ENCODE results near the gene PLA2G2D. TPM values are rescaled to one million over a fixed set of nuclear protein-coding genes. Genes with fewer than 3 reads are reported as not detected.

The PLA2G2D gene
- total and polyA plus RNA-seq, 2 of the 13 experiments (the other 11 are each of a cell fraction or from before 2014, with no cell fraction given), result not detected

- TF ChIP-seq ATM (IDR thresholded peaks at IDR 0.05; ENCODE audit: borderline replicate concordance) (no peak), SMARCE1 (IDR thresholded peaks at IDR 0.05; ENCODE audit: borderline replicate concordance) (no peak), ZNF142 (CRISPR knock-in tag; IDR thresholded peaks at IDR 0.05) (no peak), KMT2A (CRISPR knock-in tag; IDR thresholded peaks at IDR 0.05) (no peak), ZNF788 (CRISPR knock-in tag; IDR thresholded peaks at IDR 0.05; ENCODE audit: borderline replicate concordance) (no peak), ATF7 (IDR thresholded peaks at IDR 0.05) (no peak), ATF7 (CRISPR knock-in tag; IDR thresholded peaks at IDR 0.05) (no peak), RFXAP (CRISPR knock-in tag; IDR thresholded peaks at IDR 0.05; ENCODE audit: borderline replicate concordance) (no peak), FOSL2 (CRISPR knock-in tag; IDR thresholded peaks at IDR 0.05) (no peak)
- TF ChIP-seq, protein P1, sequence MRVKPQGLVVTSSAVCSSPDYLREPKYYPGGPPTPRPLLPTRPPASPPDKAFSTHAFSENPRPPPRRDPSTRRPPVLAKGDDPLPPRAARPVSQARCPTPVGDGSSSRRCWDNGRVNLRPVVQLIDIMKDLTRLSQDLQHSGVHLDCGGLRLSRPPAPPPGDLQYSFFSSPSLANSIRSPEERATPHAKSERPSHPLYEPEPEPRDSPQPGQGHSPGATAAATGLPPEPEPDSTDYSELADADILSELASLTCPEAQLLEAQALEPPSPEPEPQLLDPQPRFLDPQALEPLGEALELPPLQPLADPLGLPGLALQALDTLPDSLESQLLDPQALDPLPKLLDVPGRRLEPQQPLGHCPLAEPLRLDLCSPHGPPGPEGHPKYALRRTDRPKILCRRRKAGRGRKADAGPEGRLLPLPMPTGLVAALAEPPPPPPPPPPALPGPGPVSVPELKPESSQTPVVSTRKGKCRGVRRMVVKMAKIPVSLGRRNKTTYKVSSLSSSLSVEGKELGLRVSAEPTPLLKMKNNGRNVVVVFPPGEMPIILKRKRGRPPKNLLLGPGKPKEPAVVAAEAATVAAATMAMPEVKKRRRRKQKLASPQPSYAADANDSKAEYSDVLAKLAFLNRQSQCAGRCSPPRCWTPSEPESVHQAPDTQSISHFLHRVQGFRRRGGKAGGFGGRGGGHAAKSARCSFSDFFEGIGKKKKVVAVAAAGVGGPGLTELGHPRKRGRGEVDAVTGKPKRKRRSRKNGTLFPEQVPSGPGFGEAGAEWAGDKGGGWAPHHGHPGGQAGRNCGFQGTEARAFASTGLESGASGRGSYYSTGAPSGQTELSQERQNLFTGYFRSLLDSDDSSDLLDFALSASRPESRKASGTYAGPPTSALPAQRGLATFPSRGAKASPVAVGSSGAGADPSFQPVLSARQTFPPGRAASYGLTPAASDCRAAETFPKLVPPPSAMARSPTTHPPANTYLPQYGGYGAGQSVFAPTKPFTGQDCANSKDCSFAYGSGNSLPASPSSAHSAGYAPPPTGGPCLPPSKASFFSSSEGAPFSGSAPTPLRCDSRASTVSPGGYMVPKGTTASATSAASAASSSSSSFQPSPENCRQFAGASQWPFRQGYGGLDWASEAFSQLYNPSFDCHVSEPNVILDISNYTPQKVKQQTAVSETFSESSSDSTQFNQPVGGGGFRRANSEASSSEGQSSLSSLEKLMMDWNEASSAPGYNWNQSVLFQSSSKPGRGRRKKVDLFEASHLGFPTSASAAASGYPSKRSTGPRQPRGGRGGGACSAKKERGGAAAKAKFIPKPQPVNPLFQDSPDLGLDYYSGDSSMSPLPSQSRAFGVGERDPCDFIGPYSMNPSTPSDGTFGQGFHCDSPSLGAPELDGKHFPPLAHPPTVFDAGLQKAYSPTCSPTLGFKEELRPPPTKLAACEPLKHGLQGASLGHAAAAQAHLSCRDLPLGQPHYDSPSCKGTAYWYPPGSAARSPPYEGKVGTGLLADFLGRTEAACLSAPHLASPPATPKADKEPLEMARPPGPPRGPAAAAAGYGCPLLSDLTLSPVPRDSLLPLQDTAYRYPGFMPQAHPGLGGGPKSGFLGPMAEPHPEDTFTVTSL (CRISPR knock-in tag; IDR thresholded peaks at IDR 0.05; ENCODE audit: borderline replicate concordance), result no peak
- TF ChIP-seq, protein P2, sequence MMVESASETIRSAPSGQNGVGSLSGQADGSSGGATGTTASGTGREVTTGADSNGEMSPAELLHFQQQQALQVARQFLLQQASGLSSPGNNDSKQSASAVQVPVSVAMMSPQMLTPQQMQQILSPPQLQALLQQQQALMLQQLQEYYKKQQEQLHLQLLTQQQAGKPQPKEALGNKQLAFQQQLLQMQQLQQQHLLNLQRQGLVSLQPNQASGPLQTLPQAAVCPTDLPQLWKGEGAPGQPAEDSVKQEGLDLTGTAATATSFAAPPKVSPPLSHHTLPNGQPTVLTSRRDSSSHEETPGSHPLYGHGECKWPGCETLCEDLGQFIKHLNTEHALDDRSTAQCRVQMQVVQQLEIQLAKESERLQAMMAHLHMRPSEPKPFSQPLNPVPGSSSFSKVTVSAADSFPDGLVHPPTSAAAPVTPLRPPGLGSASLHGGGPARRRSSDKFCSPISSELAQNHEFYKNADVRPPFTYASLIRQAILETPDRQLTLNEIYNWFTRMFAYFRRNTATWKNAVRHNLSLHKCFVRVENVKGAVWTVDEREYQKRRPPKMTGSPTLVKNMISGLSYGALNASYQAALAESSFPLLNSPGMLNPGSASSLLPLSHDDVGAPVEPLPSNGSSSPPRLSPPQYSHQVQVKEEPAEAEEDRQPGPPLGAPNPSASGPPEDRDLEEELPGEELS (CRISPR knock-in tag; IDR thresholded peaks at IDR 0.05), result no peak
Measured at GRCh38 chr1:20137604-20138003, 18.3 kb upstream of the PLA2G2D start (continued).
